GM12872 (cell line): ENCODE data around the gene SEMA7A.
A peak's percentile ranks its signal among the peaks of the same experiment; 100 is the strongest.

Source experiments
- CTCF ChIP-seq: IDR thresholded peaks from 3 replicates; pipeline ENCODE4 v1.5.1; 2011; ENCODE audit warnings: low read depth, mild to moderate bottlenecking, low read length, moderate library complexity; ENCODE audit not compliant: insufficient read depth

SEMA7A gene

GRCh38 chr15:74463634-74464033 is 29.9 kb upstream of the SEMA7A start:
- no peak for TF ChIP-seq CTCF

DNA sequence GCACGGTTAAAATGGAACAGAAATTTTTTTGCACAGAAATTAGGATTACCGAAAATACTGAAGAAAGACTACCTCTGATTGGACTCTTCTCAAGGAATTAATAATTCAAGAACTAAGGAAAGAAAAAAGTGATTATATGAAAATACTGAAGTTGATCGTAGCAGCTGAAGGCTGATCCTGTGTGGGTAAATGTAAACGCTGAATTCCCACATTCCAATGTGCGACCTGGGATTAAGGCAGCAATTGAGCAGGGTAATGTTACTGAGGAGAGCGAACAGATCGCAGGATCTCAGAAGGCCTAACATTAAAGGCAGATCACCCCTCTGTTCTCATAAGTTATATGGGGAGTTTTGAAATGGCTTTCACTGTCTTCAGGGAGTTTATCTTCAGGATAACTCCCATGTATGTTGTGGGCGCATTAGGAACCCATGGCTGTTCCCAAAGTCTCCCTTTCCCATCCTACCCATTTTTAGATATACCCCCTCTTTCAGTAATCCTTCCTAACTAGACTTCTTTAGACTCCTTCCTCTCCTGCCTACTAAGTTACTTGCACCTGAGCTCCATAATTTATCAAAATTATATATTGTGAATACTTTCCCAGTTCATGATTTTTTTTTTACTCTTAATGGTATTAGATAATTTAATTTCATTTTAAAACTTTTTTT is 28.2 kb upstream of the SEMA7A start:
- no peak for TF ChIP-seq CTCF

DNA sequence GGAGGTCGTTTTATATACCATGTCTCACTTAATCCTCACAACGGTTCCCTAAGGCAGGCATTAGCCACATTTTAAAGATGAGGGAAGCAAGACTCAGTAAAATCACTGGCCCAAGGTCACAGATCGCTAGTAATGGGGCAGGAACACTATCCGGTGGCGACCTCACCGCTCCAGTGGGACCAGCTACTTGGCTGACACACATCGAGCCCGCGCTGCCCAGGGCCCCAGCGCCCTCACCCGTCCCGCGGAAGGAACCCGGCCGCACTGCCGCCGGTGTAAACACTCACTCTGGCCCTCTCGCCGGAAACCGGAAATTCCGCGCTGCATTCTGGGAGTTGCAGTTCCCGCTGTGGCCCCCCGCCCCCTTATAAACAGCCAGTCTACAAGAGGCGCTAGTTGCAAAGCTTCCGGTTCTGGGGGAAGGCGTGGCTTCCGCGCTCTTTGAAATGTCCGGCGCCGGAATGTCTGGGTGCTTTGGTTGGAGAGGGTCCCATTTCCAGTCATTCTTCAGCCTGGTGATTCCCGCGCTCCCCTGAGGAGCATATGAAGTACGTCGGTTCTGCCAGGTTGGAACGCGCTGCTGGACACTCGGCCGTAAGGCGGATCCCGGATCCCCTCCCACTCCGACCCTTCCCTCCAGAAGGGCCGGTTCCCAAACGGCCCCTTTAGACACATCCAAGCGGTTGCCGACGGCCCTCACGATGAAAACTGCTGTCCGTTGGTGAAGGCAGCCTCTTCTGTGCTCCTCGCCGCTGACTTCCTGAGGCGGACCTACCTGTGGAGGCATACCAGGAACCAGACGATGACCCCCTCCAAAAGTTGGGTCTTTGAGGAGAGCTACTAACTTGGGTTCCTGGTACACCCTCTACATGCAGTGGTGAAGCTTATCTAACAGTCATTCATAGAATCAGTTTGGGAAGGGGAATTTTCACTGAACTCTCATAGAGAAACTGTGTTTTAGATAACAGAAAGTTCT is 27.4 kb upstream of the SEMA7A start, which contains the start of gene UBL7:
TSS of gene UBL7 (minus strand) at position 290 of the 976 bp plus-strand sequence. CDS start 2,293 bp downstream, outside the sequence.
- TF ChIP-seq CTCF = peak; percentile 33; the same call in 1 of the 3 replicates

DNA sequence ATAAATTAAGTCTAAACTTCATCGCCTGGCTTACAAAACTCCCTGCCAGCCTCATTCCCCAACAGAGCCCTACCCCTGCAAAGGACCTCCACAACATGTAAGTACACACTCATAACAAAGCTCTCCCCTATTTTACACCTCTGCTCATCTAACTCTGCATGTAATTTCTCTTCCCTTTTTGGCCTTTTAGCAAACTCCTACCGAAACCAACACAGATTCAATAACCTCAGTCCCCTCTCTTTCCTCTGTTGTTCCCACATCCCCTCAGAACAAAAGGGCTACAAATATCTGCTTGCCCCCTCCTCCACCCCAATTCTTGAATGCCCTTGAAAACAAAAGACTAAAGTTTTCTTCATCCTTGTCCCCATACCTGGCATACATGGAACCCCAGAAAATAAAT is 26.5 kb upstream of the SEMA7A start:
- TF ChIP-seq CTCF = no peak

GRCh38 chr15:74458473-74458872 is 24.7 kb upstream of the SEMA7A start:
- TF ChIP-seq CTCF = no peak

GRCh38 chr15:74454764-74455500 is 21.2 kb upstream of the SEMA7A start:
- no peak for TF ChIP-seq CTCF
